GM12865 (cell line): Measurements from ENCODE around the gene CACNA1E.

Source experiments
- DNase-seq: peaks from one replicate; pipeline ENCODE4 v3.0.0; 2010; ENCODE audit warnings: low read depth
- H3K4me3 ChIP-seq: 2 replicates; pipeline ENCODE4 v1.5.1; 2011; ENCODE audit warnings: mild to moderate bottlenecking, low read depth, low read length, control low read depth
- CTCF ChIP-seq: IDR thresholded peaks from 2 replicates; pipeline ENCODE4 v1.5.1; 2011; ENCODE audit warnings: low read length, control low read depth, low read depth, inconsistent platforms; ENCODE audit not compliant: insufficient read depth; ENCODE audit errors: missing control alignments

Gene CACNA1E

GRCh38 chr1:181490740-181491712, 7.7 kb downstream of the CACNA1E start:
- no peak for TF ChIP-seq CTCF

GRCh38 chr1:181493166-181493565, 9.8 kb downstream of the CACNA1E start:
- H3K4me3 ChIP-seq: no peak overlapping the region
- TF ChIP-seq CTCF: no peak
- no peak for DNase-seq

More at GRCh38 chr1:181490740-181491712, 7.7 kb downstream of the CACNA1E start:
- no peak for DNase-seq
- no peak overlapping the region for H3K4me3 ChIP-seq

- DNase-seq: no peak
- H3K4me3 ChIP-seq: no peak overlapping the region
- TF ChIP-seq CTCF: no peak
Measured at GRCh38 chr1:181493885-181494284, 10.6 kb downstream of the CACNA1E start.

- no peak for DNase-seq
- H3K4me3 ChIP-seq: no peak overlapping the region
- no peak for TF ChIP-seq CTCF
Measured at GRCh38 chr1:181496759-181497158, 13.4 kb downstream of the CACNA1E start.

- DNase-seq: peak; percentile 49
- no peak overlapping the region for H3K4me3 ChIP-seq
- TF ChIP-seq CTCF: peak; percentile 14
Measured at GRCh38 chr1:181497870-181498269, 14.6 kb downstream of the CACNA1E start.

- TF ChIP-seq CTCF: no peak
- no peak overlapping the region for H3K4me3 ChIP-seq
- no peak for DNase-seq
Measured at GRCh38 chr1:181499825-181500224, 16.5 kb downstream of the CACNA1E start.
